Cardiac muscle cell (in vitro differentiated cells and primary cell): ENCODE measurements around the gene KMT2C. TPM values are rescaled to one million over a fixed set of nuclear protein-coding genes. Genes with fewer than 3 reads are reported as not detected.
"Not testable (repeated sequence)": the region's sequence is repeated elsewhere in the genome, so short reads cannot be mapped to it uniquely, and the experiment has no call there.

Experiments
- DNase-seq, 2 donors: peaks; one replicate each; pipeline versions ENCODE4 v3.0.0 to v3.0.0-alpha.2; 2010 to 2017; ENCODE audit warnings: low read depth in 1 of 2, low spot score in 1 of 2
- H3K27ac ChIP-seq: fragments of 200-600 bp; sonication (generic); 2 replicates; pipeline ENCODE4 v1.5.1; 2016
- H3K27me3 ChIP-seq: fragments of 200-600 bp; sonication (generic); 2 replicates; pipeline ENCODE4 v1.6.0; 2016; ENCODE audit warnings: control low read depth
- H3K36me3 ChIP-seq: fragments of 200-600 bp; sonication (generic); 2 replicates; pipeline ENCODE4 v1.5.1; 2016; ENCODE audit warnings: control low read depth
- H3K4me1 ChIP-seq: fragments of 200-600 bp; sonication (generic); 2 replicates; pipeline ENCODE4 v1.8.1; 2017; ENCODE audit warnings: low read depth, mild to moderate bottlenecking, mixed run types
- H3K4me3 ChIP-seq: fragments of 200-600 bp; sonication (generic); 2 replicates; pipeline ENCODE4 v1.5.1; 2016; ENCODE audit warnings: mild to moderate bottlenecking
- H3K9me3 ChIP-seq: fragments of 200-600 bp; sonication (generic); 2 replicates; pipeline ENCODE4 v1.5.1; 2017; ENCODE audit warnings: low read depth, mild to moderate bottlenecking, control low read depth
- polyA plus RNA-seq: library from polyadenylated mRNA; unstranded; fragments of >200 nt; fragmentation: Nextera tagmentation; extraction: Ambion mirVana; gene quantifications from 2 replicates; pipeline ENCODE4 v1.2.1, GENCODE V29; 2016
- total RNA-seq: library from RNA; depleted of rRNA; stranded (reverse); fragments of >200 nt; gene quantifications from 2 replicates; pipeline ENCODE4 v1.2.3, GENCODE V29; 2016
- TF ChIP-seq, protein P1 (sequence below): IDR thresholded peaks from 2 replicates; pipeline ENCODE4 v1.5.1; 2012; ENCODE audit warnings: low read depth, mild to moderate bottlenecking, low read length

KMT2C gene
- total and polyA plus RNA-seq, 2 experiments from 2014 or later, result 22.8 to 37.3 TPM

DNA sequence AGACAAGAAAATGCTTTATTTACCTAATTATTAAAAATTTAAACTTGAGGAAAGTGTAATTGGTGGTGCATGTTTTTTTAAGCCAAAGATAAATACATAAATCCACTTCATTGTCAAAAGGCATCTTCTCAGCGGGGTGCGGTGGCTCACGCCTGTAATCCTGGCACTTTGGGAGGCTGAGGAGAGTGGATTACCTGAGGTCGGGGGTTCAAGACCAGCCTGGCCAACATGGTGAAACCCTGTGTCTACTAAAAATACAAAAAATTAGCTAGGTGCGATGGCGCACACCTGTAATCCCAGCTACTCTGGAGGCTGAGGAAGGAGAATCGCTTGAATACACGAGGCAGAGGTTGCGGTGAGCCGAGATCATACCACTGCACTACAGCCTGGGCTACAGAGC, 3.1 kb downstream of the KMT2C start:
- not testable (repeated sequence) for H3K9me3 ChIP-seq, DNase-seq, H3K27me3 ChIP-seq, H3K36me3 ChIP-seq, H3K27ac ChIP-seq
- peak overlapping the region; percentile 100 for H3K4me3 ChIP-seq
- peaks cover 15% of the 10 kb centered on the region for H3K4me1 ChIP-seq

DNA sequence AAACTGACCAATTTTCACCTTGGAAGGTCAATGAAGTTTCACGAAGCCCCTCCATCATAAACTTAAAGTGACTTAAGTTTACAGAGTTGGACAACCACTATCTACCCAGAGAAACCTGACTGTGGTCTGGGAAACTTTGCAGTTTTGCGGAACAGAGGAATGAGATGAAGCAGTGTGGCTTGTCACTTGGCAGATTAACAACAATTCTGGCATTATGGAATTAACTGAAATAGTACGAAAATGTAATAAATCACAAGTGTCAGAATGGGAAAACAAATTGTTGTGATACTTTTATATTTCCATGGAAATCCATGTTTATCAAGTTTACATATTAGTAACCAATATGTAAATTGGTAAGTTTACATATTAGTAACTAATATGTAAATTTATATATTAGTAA, 4.9 kb downstream of the KMT2C start:
- Histone ChIP-seq H3K4me1 (peaks cover 15% of the 10 kb centered on the region), H3K9me3 (no peaks in the 10 kb centered on the region), H3K36me3 (no peaks in the 10 kb centered on the region), H3K27me3 (no peaks in the 10 kb centered on the region), H3K4me3 (no peak overlapping the region), H3K27ac (no peak overlapping the region)
- TF ChIP-seq, protein P1, sequence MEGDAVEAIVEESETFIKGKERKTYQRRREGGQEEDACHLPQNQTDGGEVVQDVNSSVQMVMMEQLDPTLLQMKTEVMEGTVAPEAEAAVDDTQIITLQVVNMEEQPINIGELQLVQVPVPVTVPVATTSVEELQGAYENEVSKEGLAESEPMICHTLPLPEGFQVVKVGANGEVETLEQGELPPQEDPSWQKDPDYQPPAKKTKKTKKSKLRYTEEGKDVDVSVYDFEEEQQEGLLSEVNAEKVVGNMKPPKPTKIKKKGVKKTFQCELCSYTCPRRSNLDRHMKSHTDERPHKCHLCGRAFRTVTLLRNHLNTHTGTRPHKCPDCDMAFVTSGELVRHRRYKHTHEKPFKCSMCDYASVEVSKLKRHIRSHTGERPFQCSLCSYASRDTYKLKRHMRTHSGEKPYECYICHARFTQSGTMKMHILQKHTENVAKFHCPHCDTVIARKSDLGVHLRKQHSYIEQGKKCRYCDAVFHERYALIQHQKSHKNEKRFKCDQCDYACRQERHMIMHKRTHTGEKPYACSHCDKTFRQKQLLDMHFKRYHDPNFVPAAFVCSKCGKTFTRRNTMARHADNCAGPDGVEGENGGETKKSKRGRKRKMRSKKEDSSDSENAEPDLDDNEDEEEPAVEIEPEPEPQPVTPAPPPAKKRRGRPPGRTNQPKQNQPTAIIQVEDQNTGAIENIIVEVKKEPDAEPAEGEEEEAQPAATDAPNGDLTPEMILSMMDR, result no peak
- DNase-seq, result no peak

DNA sequence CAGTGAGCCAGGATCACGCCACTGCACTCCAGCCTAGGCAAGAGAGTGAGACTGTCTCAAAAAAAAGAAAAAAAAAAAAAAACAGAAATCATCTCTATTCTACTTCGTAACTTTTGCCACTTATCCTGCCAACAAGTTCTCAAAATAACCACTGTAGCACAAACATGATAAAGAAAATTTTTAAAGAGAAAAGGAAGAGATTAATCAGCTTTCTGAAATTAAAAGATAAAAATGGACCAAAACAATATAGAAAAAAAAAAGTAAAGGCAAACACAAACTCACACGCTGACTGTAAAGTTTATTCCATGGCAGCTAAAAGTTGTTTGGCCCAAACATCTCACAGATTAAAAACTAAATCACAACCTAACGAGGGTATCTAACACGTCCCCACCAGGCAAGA, 5.7 kb downstream of the KMT2C start:
- H3K9me3 ChIP-seq, H3K4me3 ChIP-seq, DNase-seq, H3K27ac ChIP-seq, H3K27me3 ChIP-seq, H3K36me3 ChIP-seq: not testable (repeated sequence)
- H3K4me1 ChIP-seq, result peaks cover 15% of the 10 kb centered on the region

DNA sequence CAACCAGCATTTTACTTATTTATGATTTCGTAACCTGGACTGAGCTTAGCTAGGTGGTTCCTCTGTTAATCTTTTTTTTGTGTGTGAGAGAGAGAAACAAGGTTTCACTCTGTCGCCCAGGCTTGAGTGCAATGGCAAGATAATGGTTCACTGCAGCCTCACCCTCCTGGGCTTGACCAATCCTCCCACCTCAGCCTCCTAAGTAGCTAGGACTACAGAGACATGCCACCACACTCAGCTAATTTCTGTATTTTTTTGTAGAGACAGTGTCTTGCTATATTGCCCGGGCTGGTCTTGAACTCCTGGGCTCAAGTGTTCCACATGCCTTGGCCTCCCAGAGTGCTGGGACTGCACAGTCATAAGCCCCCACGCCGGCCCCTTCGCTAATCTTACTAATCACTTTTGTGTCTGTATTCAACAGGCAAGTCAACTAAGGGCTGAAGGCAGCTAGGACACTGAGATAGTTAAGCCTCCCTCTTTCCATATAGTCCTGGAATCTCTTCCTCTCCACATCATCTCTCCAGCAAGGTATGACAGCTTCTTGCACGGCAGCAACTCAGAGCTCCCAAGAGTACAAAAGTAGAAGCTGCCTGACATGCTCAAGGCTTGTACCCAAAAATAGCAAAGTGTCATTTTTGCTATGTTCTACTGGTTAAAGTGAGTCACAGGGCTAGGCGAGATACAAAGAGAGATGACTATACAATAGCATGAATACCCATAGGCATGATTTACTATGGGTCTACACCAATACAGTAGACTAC, 11.3 kb downstream of the KMT2C start:
- H3K4me1 ChIP-seq, result peaks cover 7% of the 10 kb centered on the region
- no peak overlapping the region for H3K4me3 ChIP-seq
- TF ChIP-seq, protein P1, result no peak
- H3K27ac ChIP-seq, result peak overlapping the region; percentile 86
- H3K9me3 ChIP-seq, result no peaks in the 10 kb centered on the region
- no peaks in the 10 kb centered on the region for H3K36me3 ChIP-seq
- H3K27me3 ChIP-seq, result no peaks in the 10 kb centered on the region
- DNase-seq, result no peak

DNA sequence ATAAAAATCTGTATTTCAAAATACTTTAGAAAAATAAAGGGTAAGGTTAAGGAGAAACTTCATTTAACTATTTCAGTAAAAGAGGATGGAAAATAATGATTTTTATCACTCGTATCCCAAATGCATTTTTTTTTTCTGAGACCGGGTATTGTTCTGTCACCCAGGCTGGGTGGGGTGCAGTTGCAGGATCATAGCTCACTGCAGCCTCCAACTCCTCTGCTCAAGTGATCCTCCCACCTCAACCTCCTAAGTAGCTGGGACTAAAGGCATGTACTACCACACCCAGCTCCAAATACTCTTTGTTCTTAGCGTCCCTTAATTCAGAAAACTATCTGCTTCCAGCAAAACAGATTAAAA, 11.8 kb downstream of the KMT2C start:
- Histone ChIP-seq H3K27ac (peak overlapping the region; percentile 86), H3K9me3 (no peaks in the 10 kb centered on the region), H3K27me3 (no peaks in the 10 kb centered on the region), H3K4me3 (no peak overlapping the region), H3K36me3 (no peaks in the 10 kb centered on the region), H3K4me1 (peaks cover 7% of the 10 kb centered on the region)
- TF ChIP-seq, protein P1, result no peak
- no peak for DNase-seq

DNA sequence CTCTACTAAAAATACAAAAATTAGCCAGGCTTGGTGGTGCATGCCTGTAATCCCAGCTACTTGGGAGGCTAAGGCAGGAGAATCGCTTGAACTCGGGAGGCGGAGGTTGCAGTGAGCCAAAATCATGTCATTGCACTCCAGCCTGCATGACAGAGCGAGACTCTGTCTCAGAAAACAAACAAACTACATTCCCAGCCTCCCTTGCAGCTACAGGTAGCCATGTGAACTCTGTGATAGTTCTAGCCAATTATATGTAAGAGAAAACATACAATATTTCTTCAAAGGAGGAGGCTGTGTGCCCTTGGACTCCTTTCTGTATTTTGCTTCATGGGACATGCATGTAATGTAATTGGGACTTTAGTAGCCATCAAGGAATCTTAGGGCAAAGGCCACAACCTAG, 12.6 kb downstream of the KMT2C start:
- H3K4me3 ChIP-seq, H3K36me3 ChIP-seq, H3K4me1 ChIP-seq, H3K27me3 ChIP-seq, H3K27ac ChIP-seq, H3K9me3 ChIP-seq, DNase-seq: not testable (repeated sequence)

DNA sequence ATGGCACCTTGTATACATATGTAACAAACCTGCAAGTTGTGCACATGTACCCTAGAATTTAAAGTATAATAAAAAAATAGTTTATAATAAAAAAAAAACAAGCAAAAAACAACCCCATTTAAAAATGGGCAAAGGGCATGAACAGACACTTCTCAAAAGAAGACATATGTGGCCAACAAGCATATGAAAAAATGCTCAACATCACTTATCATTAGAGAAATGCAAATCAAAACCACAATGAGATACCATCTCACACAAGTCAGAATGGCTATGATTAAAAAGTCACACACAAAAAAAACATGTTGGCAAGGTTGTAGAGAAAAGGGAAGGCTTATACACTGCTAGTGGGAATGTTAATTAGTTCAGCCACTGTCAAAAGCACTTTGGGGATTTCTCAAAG, 14.9 kb downstream of the KMT2C start:
- not testable (repeated sequence) for H3K27ac ChIP-seq, H3K4me3 ChIP-seq, DNase-seq, H3K27me3 ChIP-seq, H3K9me3 ChIP-seq, H3K36me3 ChIP-seq, H3K4me1 ChIP-seq
